HepG2 (cell line): ENCODE measurements around the gene CSTF1. TPM values are rescaled to one million over a fixed set of nuclear protein-coding genes. Genes with fewer than 3 reads are reported as not detected.

Source experiments
- ARNT ChIP-seq: fragments of 450-650 bp; IDR thresholded peaks from 2 replicates; pipeline ENCODE4 v1.6.1; 2017
- ELF1 ChIP-seq: sonication (generic); formaldehyde crosslinking; IDR thresholded peaks from 2 replicates; pipeline ENCODE4 v1.4.0; 2020; ENCODE audit warnings: missing genetic modification reagents
- HNRNPL ChIP-seq: fragments of 200-400 bp; formaldehyde crosslinking; IDR thresholded peaks from 2 replicates; pipeline ENCODE4 v1.6.1; 2017; ENCODE audit warnings: mild to moderate bottlenecking, low read depth, low read length
- MTA3 ChIP-seq: sonication (generic); formaldehyde crosslinking; IDR thresholded peaks from 2 replicates; pipeline ENCODE4 v1.4.0; 2020; ENCODE audit warnings: missing genetic modification reagents
- MXD4 ChIP-seq: IDR thresholded peaks from 2 replicates; pipeline ENCODE4 v1.6.1; 2016; ENCODE audit warnings: mild to moderate bottlenecking, missing biosample characterization, missing genetic modification reagents
- MXI1 ChIP-seq: IDR thresholded peaks from 3 replicates; pipeline ENCODE4 v1.6.1; 2012; ENCODE audit warnings: low read depth, low read length, inconsistent platforms, borderline replicate concordance
- NONO ChIP-seq, 2 experiments: fragments of 450-650 bp in 1 of 2; sonication (generic) in 1 of 2; formaldehyde crosslinking in 1 of 2; IDR thresholded peaks in 1 of 2; conservative IDR thresholded peaks in 1 of 2; 2 replicates each; pipeline versions ENCODE4 v1.6.1 to v1.8.0; 2017 to 2022; ENCODE audit warnings: mild to moderate bottlenecking in 1 of 2, missing genetic modification reagents in 1 of 2, moderate library complexity in 1 of 2
- PAXIP1 ChIP-seq: sonication (generic); formaldehyde crosslinking; conservative IDR thresholded peaks from 2 replicates; pipeline ENCODE4 v1.4.0; 2020; ENCODE audit warnings: mild to moderate bottlenecking, missing genetic modification reagents, moderate library complexity
- POLR2G ChIP-seq: fragments of 200-400 bp; formaldehyde crosslinking; IDR thresholded peaks from 2 replicates; pipeline ENCODE4 v1.6.1; 2018; ENCODE audit warnings: mild to moderate bottlenecking, low read depth, low read length, moderate library complexity
- TEAD2 ChIP-seq: sonication (generic); formaldehyde crosslinking; IDR thresholded peaks from 2 replicates; pipeline ENCODE4 v1.9.0; 2021; ENCODE audit warnings: missing genetic modification reagents
- THAP11 ChIP-seq: IDR thresholded peaks from 2 replicates; pipeline ENCODE4 v1.6.1; 2016; ENCODE audit warnings: missing biosample characterization, missing genetic modification reagents
- XRCC5 ChIP-seq: fragments of 200-400 bp; formaldehyde crosslinking; optimal IDR thresholded peaks from 2 replicates; pipeline ENCODE3; 2017; ENCODE audit warnings: mild to moderate bottlenecking, low read length
- YEATS2 ChIP-seq: sonication (generic); formaldehyde crosslinking; IDR thresholded peaks from 2 replicates; pipeline ENCODE4 v1.4.0; 2020; ENCODE audit warnings: missing genetic modification reagents, borderline replicate concordance
- ZFP36 ChIP-seq: fragments of 150-350 bp; IDR thresholded peaks from 2 replicates; pipeline ENCODE4 v1.6.1; 2018; ENCODE audit warnings: borderline replicate concordance, low read length, low read depth; ENCODE audit not compliant: partially characterized antibody
- ZFP37 ChIP-seq: sonication (generic); formaldehyde crosslinking; IDR thresholded peaks from 2 replicates; pipeline ENCODE4 v1.4.0; 2020; ENCODE audit warnings: missing genetic modification reagents, borderline replicate concordance
- ZMAT3 ChIP-seq: sonication (generic); formaldehyde crosslinking; conservative IDR thresholded peaks from 2 replicates; pipeline ENCODE4 v1.7.0; 2021; ENCODE audit warnings: missing genetic modification reagents
- ZMYM2 ChIP-seq: sonication (generic); formaldehyde crosslinking; IDR thresholded peaks from 2 replicates; pipeline ENCODE4 v1.8.0; 2022; ENCODE audit warnings: mild to moderate bottlenecking, missing genetic modification reagents
- ZNF790 ChIP-seq: sonication (generic); formaldehyde crosslinking; IDR thresholded peaks from 2 replicates; pipeline ENCODE4 v1.8.0; 2022; ENCODE audit warnings: missing genetic modification reagents, mild to moderate bottlenecking, borderline replicate concordance
- polyA plus RNA-seq, 8 experiments: library from polyadenylated mRNA; depleted of rRNA in 3 of 8; stranded (reverse) in 7 of 8; unstranded in 1 of 8; fragments of >200 nt; fragmentation: Illumina TruSeq in 4 of 8; extraction: Trizol in 4 of 8; gene quantifications; 2 replicates each; pipeline versions ENCODE4 v1.2.1 to v1.2.3, GENCODE V29; 2011 to 2016; ENCODE audit warnings: low read depth in 4 of 8, missing spikeins in 1 of 8, mixed read lengths in 1 of 8; ENCODE audit not compliant: insufficient read depth in 1 of 8
- total RNA-seq, 5 experiments: library from RNA; depleted of rRNA; stranded (reverse); fragments of >200 nt; fragmentation: Illumina TruSeq; extraction: Trizol; gene quantifications; 2 replicates each; pipeline ENCODE4 v1.2.3, GENCODE V29; 2016; ENCODE audit warnings: low read depth in 1 of 5
- TF ChIP-seq, protein P1 (sequence below): sonication (generic); formaldehyde crosslinking; conservative IDR thresholded peaks from 2 replicates; pipeline ENCODE4 v1.4.0; 2020; ENCODE audit warnings: missing genetic modification reagents
- TF ChIP-seq, protein P2 (sequence below): sonication (generic); formaldehyde crosslinking; IDR thresholded peaks from 2 replicates; pipeline ENCODE4 v1.5.1; 2020; ENCODE audit warnings: mild to moderate bottlenecking, missing genetic modification reagents, moderate library complexity

CSTF1 gene
- total and polyA plus RNA-seq, 2 of the 13 experiments (the other 11 are each of a cell fraction or from before 2014, with no cell fraction given), result 70.9 to 100 TPM

DNA sequence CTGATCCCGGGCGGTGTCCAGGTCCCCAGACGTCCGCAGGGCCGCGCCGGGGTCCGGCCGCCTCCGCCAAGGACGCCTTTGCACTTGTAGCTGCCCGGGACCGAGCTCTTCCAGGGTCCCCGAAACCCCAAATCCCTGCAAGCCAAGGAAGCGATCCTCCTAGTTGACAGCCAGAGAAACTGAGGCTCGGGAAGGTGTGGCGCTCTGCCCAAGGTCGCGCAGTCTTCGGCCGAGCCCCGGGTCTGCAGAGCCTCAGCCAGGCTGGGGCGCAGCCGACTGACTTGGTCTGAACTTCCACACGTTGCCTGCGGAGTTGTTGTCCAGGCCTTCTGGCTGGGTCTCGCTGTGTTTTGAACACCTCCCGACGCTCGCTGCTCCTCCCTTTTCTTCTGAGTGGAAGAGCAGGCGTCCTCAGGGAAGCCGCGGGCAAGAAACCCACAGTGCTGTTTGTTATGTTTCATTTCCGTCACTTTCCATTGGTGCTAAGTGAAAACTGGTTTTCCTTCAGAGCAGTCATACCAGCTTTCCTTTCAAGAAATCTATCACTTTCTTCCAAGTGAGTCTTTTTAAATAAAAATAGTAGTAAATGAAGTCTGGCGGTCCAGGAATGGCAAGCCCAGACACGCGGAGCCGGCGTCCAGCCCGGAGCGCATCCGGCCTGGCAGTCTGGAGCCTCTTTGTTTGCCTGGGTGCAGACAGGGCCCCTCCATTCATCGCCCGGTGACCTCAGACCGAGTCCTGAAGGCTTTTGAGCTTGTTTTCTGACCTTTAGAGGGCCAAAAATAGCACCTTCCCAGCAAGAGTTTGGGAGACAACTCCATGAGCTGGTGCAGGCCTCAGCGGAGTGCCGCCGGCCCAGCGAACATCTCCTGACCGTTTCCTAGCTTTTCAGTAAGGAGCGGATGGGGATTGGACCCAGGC lies 33.0 kb upstream of the CSTF1 start (continued):
- TF ChIP-seq, protein P1, sequence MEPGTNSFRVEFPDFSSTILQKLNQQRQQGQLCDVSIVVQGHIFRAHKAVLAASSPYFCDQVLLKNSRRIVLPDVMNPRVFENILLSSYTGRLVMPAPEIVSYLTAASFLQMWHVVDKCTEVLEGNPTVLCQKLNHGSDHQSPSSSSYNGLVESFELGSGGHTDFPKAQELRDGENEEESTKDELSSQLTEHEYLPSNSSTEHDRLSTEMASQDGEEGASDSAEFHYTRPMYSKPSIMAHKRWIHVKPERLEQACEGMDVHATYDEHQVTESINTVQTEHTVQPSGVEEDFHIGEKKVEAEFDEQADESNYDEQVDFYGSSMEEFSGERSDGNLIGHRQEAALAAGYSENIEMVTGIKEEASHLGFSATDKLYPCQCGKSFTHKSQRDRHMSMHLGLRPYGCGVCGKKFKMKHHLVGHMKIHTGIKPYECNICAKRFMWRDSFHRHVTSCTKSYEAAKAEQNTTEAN (CRISPR knock-in tag), result no peak
- TF ChIP-seq HNRNPL (no peak), ZFP36 (no peak), PAXIP1 (CRISPR knock-in tag) (peak; percentile 59; the same call in 1 of the 2 replicates), MXD4 (0 out of 2 replicates have a peak, but pooled peaks have one; percentile 61), MXI1 (peak; percentile 8; the same call in 1 of the 3 replicates), TEAD2 (CRISPR knock-in tag) (no peak), ZMAT3 (CRISPR knock-in tag) (peak; percentile 90), ARNT (no peak), POLR2G (peak; percentile 75), THAP11 (CRISPR knock-in tag) (no peak; the same call in 1 of the 2 replicates), NONO (IDR thresholded peaks at IDR 0.05) (no peak), NONO (CRISPR knock-in tag; conservative IDR thresholded peaks at IDR 0.05) (peak; percentile 12; the same call in 1 of the 2 replicates), ZFP37 (peak; percentile 12; the same call in 1 of the 2 replicates), ELF1 (no peak), XRCC5 (no peak), MTA3 (CRISPR knock-in tag) (0 out of 2 replicates have a peak, but pooled peaks have one; percentile 36), ZNF790 (CRISPR knock-in tag) (no peak; the same call in 1 of the 2 replicates), ZMYM2 (no peak), YEATS2 (no peak)
- TF ChIP-seq, protein P2, sequence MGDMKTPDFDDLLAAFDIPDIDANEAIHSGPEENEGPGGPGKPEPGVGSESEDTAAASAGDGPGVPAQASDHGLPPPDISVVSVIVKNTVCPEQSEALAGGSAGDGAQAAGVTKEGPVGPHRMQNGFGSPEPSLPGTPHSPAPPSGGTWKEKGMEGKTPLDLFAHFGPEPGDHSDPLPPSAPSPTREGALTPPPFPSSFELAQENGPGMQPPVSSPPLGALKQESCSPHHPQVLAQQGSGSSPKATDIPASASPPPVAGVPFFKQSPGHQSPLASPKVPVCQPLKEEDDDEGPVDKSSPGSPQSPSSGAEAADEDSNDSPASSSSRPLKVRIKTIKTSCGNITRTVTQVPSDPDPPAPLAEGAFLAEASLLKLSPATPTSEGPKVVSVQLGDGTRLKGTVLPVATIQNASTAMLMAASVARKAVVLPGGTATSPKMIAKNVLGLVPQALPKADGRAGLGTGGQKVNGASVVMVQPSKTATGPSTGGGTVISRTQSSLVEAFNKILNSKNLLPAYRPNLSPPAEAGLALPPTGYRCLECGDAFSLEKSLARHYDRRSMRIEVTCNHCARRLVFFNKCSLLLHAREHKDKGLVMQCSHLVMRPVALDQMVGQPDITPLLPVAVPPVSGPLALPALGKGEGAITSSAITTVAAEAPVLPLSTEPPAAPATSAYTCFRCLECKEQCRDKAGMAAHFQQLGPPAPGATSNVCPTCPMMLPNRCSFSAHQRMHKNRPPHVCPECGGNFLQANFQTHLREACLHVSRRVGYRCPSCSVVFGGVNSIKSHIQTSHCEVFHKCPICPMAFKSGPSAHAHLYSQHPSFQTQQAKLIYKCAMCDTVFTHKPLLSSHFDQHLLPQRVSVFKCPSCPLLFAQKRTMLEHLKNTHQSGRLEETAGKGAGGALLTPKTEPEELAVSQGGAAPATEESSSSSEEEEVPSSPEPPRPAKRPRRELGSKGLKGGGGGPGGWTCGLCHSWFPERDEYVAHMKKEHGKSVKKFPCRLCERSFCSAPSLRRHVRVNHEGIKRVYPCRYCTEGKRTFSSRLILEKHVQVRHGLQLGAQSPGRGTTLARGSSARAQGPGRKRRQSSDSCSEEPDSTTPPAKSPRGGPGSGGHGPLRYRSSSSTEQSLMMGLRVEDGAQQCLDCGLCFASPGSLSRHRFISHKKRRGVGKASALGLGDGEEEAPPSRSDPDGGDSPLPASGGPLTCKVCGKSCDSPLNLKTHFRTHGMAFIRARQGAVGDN (CRISPR knock-in tag), result peak; percentile 88
